GM12878 (cell line): ENCODE measurements around the gene CSE1L.

Experiments
- BACH1 ChIP-seq: fragments of 450-650 bp; IDR thresholded peaks from 2 replicates; pipeline ENCODE4 v1.6.1; 2017; ENCODE audit warnings: mild to moderate bottlenecking, borderline replicate concordance
- CTCF ChIP-seq, 3 experiments: IDR thresholded peaks in 2 of 3; conservative IDR thresholded peaks in 1 of 3; 2 replicates each; pipeline ENCODE4 v1.5.1; 2011; ENCODE audit warnings: low read depth in 3 of 3, low read length in 3 of 3, mild to moderate bottlenecking in 3 of 3, control low read depth in 2 of 3, moderate library complexity in 2 of 3, inconsistent platforms in 1 of 3, mixed read lengths in 1 of 3; ENCODE audit not compliant: control insufficient read depth in 2 of 3, insufficient read depth in 1 of 3; ENCODE audit errors: extremely low read depth in 1 of 3
- EED ChIP-seq: sonication (generic); IDR thresholded peaks from 2 replicates; pipeline ENCODE4 v1.6.1; 2016; ENCODE audit warnings: antibody characterized with exemption, low read depth
- EP300 ChIP-seq, 2 experiments: fragments of 150-350 bp in 1 of 2; IDR thresholded peaks; 2 replicates each; pipeline ENCODE4 v1.6.1; 2011 to 2012; ENCODE audit warnings: low read depth in 2 of 2, low read length in 2 of 2, borderline replicate concordance in 1 of 2, improper control_type of control experiment in 1 of 2, inconsistent platforms in 1 of 2; ENCODE audit not compliant: control insufficient read depth in 1 of 2
- FOXK2 ChIP-seq: fragments of 450-650 bp; IDR thresholded peaks from 2 replicates; pipeline ENCODE4 v1.6.1; 2017; ENCODE audit warnings: mild to moderate bottlenecking, moderate library complexity
- FOXM1 ChIP-seq: IDR thresholded peaks from 2 replicates; pipeline ENCODE4 v1.6.1; 2012; ENCODE audit warnings: low read depth, mild to moderate bottlenecking, inconsistent platforms, low read length, moderate library complexity
- MXI1 ChIP-seq: fragments of 150-350 bp; IDR thresholded peaks from 2 replicates; pipeline ENCODE4 v1.6.1; 2011; ENCODE audit warnings: low read depth, mild to moderate bottlenecking, inconsistent platforms, low read length, improper control_type of control experiment
- POLR2A ChIP-seq: IDR thresholded peaks from 2 replicates; pipeline ENCODE4 v1.6.1; 2011; ENCODE audit warnings: low read depth, mild to moderate bottlenecking, low read length
- POLR2AphosphoS5 ChIP-seq: IDR thresholded peaks from 2 replicates; pipeline ENCODE4 v1.6.1; 2011; ENCODE audit warnings: mild to moderate bottlenecking, low read length, inconsistent platforms
- RAD21 ChIP-seq: IDR thresholded peaks from 2 replicates; pipeline ENCODE4 v1.6.1; 2011; ENCODE audit warnings: mild to moderate bottlenecking, low read depth, low read length, moderate library complexity; ENCODE audit not compliant: insufficient read depth
- RUNX3 ChIP-seq: IDR thresholded peaks from 2 replicates; pipeline ENCODE4 v1.6.1; 2012; ENCODE audit warnings: low read length, inconsistent platforms
- TAF1 ChIP-seq: IDR thresholded peaks from 2 replicates; pipeline ENCODE4 v1.6.1; 2011; ENCODE audit warnings: mild to moderate bottlenecking, low read depth, low read length, borderline replicate concordance
- ZNF207 ChIP-seq: fragments of 450-650 bp; IDR thresholded peaks from 2 replicates; pipeline ENCODE4 v1.6.1; 2014; ENCODE audit warnings: antibody characterized with exemption, mild to moderate bottlenecking, borderline replicate concordance
- TF ChIP-seq, protein P1 (sequence below): IDR thresholded peaks from 2 replicates; pipeline ENCODE4 v1.6.1; 2011; ENCODE audit warnings: low read depth, mild to moderate bottlenecking, low read length, moderate library complexity, borderline replicate concordance; ENCODE audit errors: extremely low read depth

- TF ChIP-seq POLR2A, result no peak
- TF ChIP-seq BACH1, result no peak
- no peak for TF ChIP-seq RAD21
- no peak for TF ChIP-seq ZNF207
- TF ChIP-seq CTCF (IDR thresholded peaks at IDR 0.05 in 2 of 3, conservative IDR thresholded peaks at IDR 0.05 in 1 of 3; ENCODE audit: control insufficient read depth in 2 of 3, extremely low read depth in 1 of 3, insufficient read depth in 1 of 3, low read depth in 3 of 3, low read length in 3 of 3), result no peak
- TF ChIP-seq EED, result no peak
- TF ChIP-seq EP300 (IDR thresholded peaks at IDR 0.05; ENCODE audit: borderline replicate concordance in 1 of 2, control insufficient read depth in 1 of 2, low read depth in 2 of 2, low read length in 2 of 2), result no peak
- TF ChIP-seq FOXK2, result no peak
- no peak for TF ChIP-seq RUNX3
- no peak for TF ChIP-seq FOXM1
- no peak for TF ChIP-seq POLR2AphosphoS5
- TF ChIP-seq MXI1, result no peak
- TF ChIP-seq, protein P1, sequence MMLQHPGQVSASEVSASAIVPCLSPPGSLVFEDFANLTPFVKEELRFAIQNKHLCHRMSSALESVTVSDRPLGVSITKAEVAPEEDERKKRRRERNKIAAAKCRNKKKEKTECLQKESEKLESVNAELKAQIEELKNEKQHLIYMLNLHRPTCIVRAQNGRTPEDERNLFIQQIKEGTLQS, result no peak
- TF ChIP-seq TAF1, result no peak
These were observed 94.7 kb downstream of the CSE1L start for GRCh38 chr20:49140834-49141233.
